Testis (tissue), 3 donors: Measurements from ENCODE around the gene PLEKHA8. TPM values are rescaled to one million over a fixed set of nuclear protein-coding genes. Genes with fewer than 3 reads are reported as not detected.

Experiments used
- DNase-seq: peaks from one replicate; pipeline ENCODE4 v3.0.0-alpha.2; 2019
- H3K27ac ChIP-seq, 2 donors: fragments of 200-600 bp; sonication (generic); one replicate each; pipeline ENCODE4 v1.5.1; 2019
- H3K27me3 ChIP-seq: fragments of 200-600 bp; sonication (generic); one replicate; pipeline ENCODE4 v1.5.1; 2019
- H3K36me3 ChIP-seq: fragments of 200-600 bp; sonication (generic); one replicate; pipeline ENCODE4 v1.5.1; 2017; ENCODE audit warnings: low read depth; ENCODE audit errors: missing control alignments
- H3K4me1 ChIP-seq: fragments of 200-600 bp; sonication (generic); one replicate; pipeline ENCODE4 v1.5.1; 2019
- H3K4me3 ChIP-seq, 2 donors: fragments of 200-600 bp; sonication (generic); one replicate each; pipeline ENCODE4 v1.5.1; 2017 to 2019
- H3K9me3 ChIP-seq: fragments of 200-600 bp; sonication (generic); one replicate; pipeline ENCODE4 v1.5.1; 2017
- POLR2A ChIP-seq: fragments of 450-650 bp; IDR thresholded peaks from one replicate; pipeline ENCODE4 v1.6.1; 2017; ENCODE audit warnings: antibody characterized with exemption, mild to moderate bottlenecking, moderate library complexity
- WGBS, 2 donors: methylation state at CpG; one replicate each; pipeline ENCODE4 v1.1.5; 2018; 5-methylcytosine and 5-hydroxymethylcytosine counted together
- intact Hi-C: fragments of 100-400 bp; cut with DNase I; formaldehyde crosslinking; loops from one replicate; pipeline ENCODE4 v1.15.1; 2023; ENCODE audit warnings: low total_unique reads
- polyA plus RNA-seq: library from polyadenylated mRNA; stranded (reverse); fragments of 350-450 nt; fragmentation: Illumina TruSeq; extraction: RNeasy Lipid Tissue Mini Kit (QIAGEN cat#74804); gene quantifications from one replicate; pipeline ENCODE4 v1.2.3, GENCODE V29; 2014; ENCODE audit warnings: low read depth, low replicate concordance; ENCODE audit not compliant: insufficient read depth
- total RNA-seq, 2 donors: library from RNA; depleted of rRNA; stranded (reverse); fragments of >200 nt; gene quantifications; one replicate each; pipeline ENCODE4 v1.2.3, GENCODE V29; 2016
- TF ChIP-seq, protein P1 (sequence below), 3 experiments: fragments of 450-650 bp in 2 of 3; fragments of 200-600 bp in 1 of 3; sonication (generic) in 1 of 3; IDR thresholded peaks; one replicate each; pipeline ENCODE4 v1.5.1; 2016 to 2019; ENCODE audit warnings: antibody characterized with exemption in 3 of 3, mild to moderate bottlenecking in 2 of 3, moderate library complexity in 1 of 3

PLEKHA8 gene
- total and polyA plus RNA-seq, 3 donors from 2014 or later = 7.1 to 14.5 (median 11.0) TPM

DNA sequence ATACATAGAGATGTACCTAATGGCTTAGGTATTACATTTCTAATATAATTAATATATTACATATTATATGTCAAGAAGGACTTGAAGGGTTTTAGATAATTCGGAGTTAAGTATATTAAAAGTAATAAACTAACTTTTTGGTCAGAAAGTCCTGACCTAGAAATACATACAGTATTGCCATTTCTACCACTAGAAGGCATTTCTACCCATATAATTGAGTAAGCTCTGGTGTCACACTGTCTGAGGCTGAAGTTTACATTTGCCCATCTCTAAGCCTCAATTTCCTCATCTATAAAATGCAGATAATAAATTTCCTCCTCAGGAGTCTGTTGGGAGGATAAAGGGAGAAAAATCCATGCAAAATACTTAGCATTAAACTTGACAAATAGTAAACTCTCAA is 8.8 kb upstream of the PLEKHA8 start:
- H3K4me3 ChIP-seq = no peak overlapping the region
- no peak for DNase-seq
- no peaks in the 10 kb centered on the region for H3K9me3 ChIP-seq
- H3K27ac ChIP-seq = no peak overlapping the region
- 85 to 88% methylated on average over 1 of the region's 1 CpG for WGBS, 2 donors
- no peaks in the 10 kb centered on the region for H3K27me3 ChIP-seq
- no peaks in the 10 kb centered on the region for H3K4me1 ChIP-seq
- intact Hi-C loops = no loop called here
- no peak for TF ChIP-seq POLR2A
- TF ChIP-seq, protein P1, sequence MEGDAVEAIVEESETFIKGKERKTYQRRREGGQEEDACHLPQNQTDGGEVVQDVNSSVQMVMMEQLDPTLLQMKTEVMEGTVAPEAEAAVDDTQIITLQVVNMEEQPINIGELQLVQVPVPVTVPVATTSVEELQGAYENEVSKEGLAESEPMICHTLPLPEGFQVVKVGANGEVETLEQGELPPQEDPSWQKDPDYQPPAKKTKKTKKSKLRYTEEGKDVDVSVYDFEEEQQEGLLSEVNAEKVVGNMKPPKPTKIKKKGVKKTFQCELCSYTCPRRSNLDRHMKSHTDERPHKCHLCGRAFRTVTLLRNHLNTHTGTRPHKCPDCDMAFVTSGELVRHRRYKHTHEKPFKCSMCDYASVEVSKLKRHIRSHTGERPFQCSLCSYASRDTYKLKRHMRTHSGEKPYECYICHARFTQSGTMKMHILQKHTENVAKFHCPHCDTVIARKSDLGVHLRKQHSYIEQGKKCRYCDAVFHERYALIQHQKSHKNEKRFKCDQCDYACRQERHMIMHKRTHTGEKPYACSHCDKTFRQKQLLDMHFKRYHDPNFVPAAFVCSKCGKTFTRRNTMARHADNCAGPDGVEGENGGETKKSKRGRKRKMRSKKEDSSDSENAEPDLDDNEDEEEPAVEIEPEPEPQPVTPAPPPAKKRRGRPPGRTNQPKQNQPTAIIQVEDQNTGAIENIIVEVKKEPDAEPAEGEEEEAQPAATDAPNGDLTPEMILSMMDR (IDR thresholded peaks at IDR 0.05) = no peak
- no peaks in the 10 kb centered on the region for H3K36me3 ChIP-seq

DNA sequence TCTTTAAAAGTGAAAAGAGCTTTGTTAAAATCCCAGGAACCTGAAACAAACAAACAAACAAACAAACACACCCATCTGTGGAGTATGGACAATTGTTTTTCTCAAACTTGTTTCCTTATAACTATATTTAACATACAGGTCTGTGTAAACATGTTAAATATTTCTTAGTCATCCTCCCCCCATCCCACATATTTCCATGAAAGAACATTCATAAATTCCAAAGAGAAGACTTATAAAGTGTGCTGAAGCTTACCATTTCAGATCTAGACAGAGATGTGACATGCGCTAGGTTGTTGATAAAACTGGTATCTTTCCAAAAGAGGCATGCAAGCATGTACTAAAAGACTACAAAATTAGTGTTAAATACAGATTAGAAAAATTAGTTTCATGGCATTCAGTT is 8.3 kb upstream of the PLEKHA8 start:
- 95 to 97% methylated on average over 1 of the region's 1 CpG for WGBS, 2 donors
- Histone ChIP-seq H3K9me3 (no peaks in the 10 kb centered on the region), H3K27me3 (no peaks in the 10 kb centered on the region), H3K4me3 (no peak overlapping the region), H3K36me3 (no peaks in the 10 kb centered on the region), H3K4me1 (peaks cover 2% of the 10 kb centered on the region), H3K27ac (no peak overlapping the region)
- TF ChIP-seq, protein P1 (IDR thresholded peaks at IDR 0.05) = no peak
- no peak for TF ChIP-seq POLR2A
- no peak for DNase-seq
- intact Hi-C loops = no loop called here

DNA sequence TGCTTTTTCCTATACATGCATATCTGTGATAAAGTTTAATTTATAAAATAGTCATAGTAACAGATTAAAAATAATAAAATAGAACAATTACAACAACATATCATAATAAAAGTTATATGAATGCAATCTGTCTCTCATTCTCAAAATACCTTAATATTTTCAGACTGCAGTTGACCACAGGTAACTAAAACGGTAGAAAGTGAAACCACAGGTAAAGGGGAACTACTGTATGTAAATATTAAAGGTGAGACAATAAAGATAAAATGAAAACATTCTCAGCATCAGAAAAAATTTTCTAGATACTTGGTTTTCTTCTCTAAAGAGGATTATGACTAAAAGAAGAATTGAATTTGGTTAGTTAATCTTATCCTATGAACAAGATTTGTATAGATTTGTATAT is 7.7 kb upstream of the PLEKHA8 start:
- WGBS, 2 donors = 84 to 85% methylated on average over 1 of the region's 1 CpG
- no peaks in the 10 kb centered on the region for H3K9me3 ChIP-seq
- DNase-seq = no peak
- H3K4me3 ChIP-seq = no peak overlapping the region
- intact Hi-C loops = no loop called here
- no peaks in the 10 kb centered on the region for H3K27me3 ChIP-seq
- H3K4me1 ChIP-seq = peaks cover 8% of the 10 kb centered on the region
- TF ChIP-seq, protein P1 (IDR thresholded peaks at IDR 0.05) = no peak
- no peak for TF ChIP-seq POLR2A
- H3K27ac ChIP-seq = no peak overlapping the region
- no peaks in the 10 kb centered on the region for H3K36me3 ChIP-seq

DNA sequence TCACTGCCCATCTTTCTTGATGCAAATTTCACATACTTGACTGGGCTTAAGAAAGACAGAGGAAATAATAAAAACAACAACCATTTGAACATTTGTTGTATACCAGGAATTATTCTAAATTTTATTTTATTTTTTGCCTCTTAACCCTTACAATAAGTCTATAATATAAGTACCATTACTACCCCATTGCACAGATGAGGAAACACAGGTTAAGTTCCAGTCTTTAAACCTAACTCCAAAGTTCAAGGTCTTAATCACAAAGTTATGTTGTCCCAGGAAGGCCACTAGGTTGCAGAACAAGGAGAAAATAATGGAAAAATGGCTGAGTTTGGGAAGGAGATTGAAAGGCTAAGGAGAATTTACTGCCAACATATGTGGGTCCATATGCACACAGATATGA is 5.2 kb upstream of the PLEKHA8 start:
- H3K4me3 ChIP-seq = no peak overlapping the region
- H3K4me1 ChIP-seq = peaks cover 16% of the 10 kb centered on the region
- no peaks in the 10 kb centered on the region for H3K27me3 ChIP-seq
- H3K9me3 ChIP-seq = no peaks in the 10 kb centered on the region
- intact Hi-C loops = no loop called here
- no peaks in the 10 kb centered on the region for H3K36me3 ChIP-seq
- no peak overlapping the region for H3K27ac ChIP-seq
- TF ChIP-seq, protein P1 (IDR thresholded peaks at IDR 0.05) = no peak
- no peak for TF ChIP-seq POLR2A
- DNase-seq = no peak

DNA sequence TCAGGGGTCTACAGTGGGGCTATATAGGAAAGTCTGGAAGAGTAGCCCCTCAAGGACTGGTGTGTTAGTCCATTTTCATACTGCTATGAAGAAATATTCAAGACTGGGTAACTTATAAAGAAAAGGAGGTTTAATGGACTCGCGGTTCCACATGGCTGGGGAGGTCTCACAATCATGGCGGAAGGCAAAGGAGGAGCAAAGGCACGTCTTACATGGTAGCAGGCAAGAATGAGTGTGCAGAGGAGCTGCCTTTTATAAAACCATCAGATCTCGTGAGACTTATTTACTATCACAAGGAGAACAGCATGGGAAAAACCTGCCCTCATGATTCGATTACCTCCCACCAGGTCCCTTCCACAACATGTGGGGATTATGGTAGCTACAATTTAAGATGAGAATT is 4.7 kb upstream of the PLEKHA8 start:
- H3K9me3 ChIP-seq = no peaks in the 10 kb centered on the region
- no peak for TF ChIP-seq POLR2A
- TF ChIP-seq, protein P1 (IDR thresholded peaks at IDR 0.05) = no peak
- H3K36me3 ChIP-seq = no peaks in the 10 kb centered on the region
- intact Hi-C loops = no loop called here
- DNase-seq = no peak
- H3K4me1 ChIP-seq = peaks cover 16% of the 10 kb centered on the region
- WGBS, 2 donors = 87 to 89% methylated on average over 6 of the region's 6 CpGs
- H3K27ac ChIP-seq = no peak overlapping the region
- H3K4me3 ChIP-seq = no peak overlapping the region
- H3K27me3 ChIP-seq = no peaks in the 10 kb centered on the region
